ENCODE data around the gene UGT1A6. TPM values are rescaled to one million over a fixed set of nuclear protein-coding genes. Genes with fewer than 3 reads are reported as not detected.

The UGT1A6 gene
- total and polyA plus RNA-seq, 2 experiments from 2014 or later: not detected

GRCh38 chr2:233803994-233804393 lies 111.3 kb downstream of the UGT1A6 start (continued):
- no peak for TF ChIP-seq EZH2 (IDR thresholded peaks at IDR 0.05; ENCODE audit: low read depth, unreplicated experiment)
- TF ChIP-seq ETS1 (IDR thresholded peaks at IDR 0.05): no peak

- no peak overlapping the region for H3K27ac Mint-ChIP-seq
- H3K9me3 Mint-ChIP-seq: peaks cover 11% of the 10 kb centered on the region; the same call in 2 of the 3 replicates
- ATAC-seq (no peak), DNase-seq (ENCODE audit: low spot score) (no peak)
- H3K4me1 Mint-ChIP-seq: no peaks in the 10 kb centered on the region
- no peaks in the 10 kb centered on the region for H3K4me1 ChIP-seq (ENCODE audit: insufficient read depth)
- no peaks in the 10 kb centered on the region for H3K36me3 ChIP-seq (ENCODE audit: insufficient read depth)
- no peaks in the 10 kb centered on the region for H3K79me2 ChIP-seq (replicated peaks; ENCODE audit: insufficient read depth)
- H3K36me3 Mint-ChIP-seq (ENCODE audit: low read depth): no peaks in the 10 kb centered on the region
- no peak overlapping the region for H3K27ac ChIP-seq (ENCODE audit: low read depth)
- H3K4me3 ChIP-seq: no peak overlapping the region
- no peak overlapping the region for H3K4me3 Mint-ChIP-seq
- no peaks in the 10 kb centered on the region for H3F3A ChIP-seq (replicated peaks; ENCODE audit: low read depth)
- no peaks in the 10 kb centered on the region for H3K27me3 ChIP-seq (ENCODE audit: insufficient read depth)
- H3K4me2 ChIP-seq: no peak overlapping the region
- peaks cover 2% of the 10 kb centered on the region for H3K27me3 Mint-ChIP-seq (ENCODE audit: insufficient read depth, low read depth, poor library complexity)
- H2AFZ ChIP-seq: no peak overlapping the region
- H4K20me1 ChIP-seq (replicated peaks; ENCODE audit: insufficient read depth): no peaks in the 10 kb centered on the region
- TF ChIP-seq REST (IDR thresholded peaks at IDR 0.05; ENCODE audit: unreplicated experiment): no peak
- peak; percentile 17 to 18; a peak in 1 of 4 replicates for TF ChIP-seq CTCF (conservative IDR thresholded peaks at IDR 0.05; ENCODE audit: low read depth in 2 of 2)
- no peaks in the 10 kb centered on the region; the same call in none of the 2 replicates for H3K9me2 ChIP-seq (ENCODE audit: insufficient read depth)
Measured at GRCh38 chr2:233807215-233807865, 114.7 kb downstream of the UGT1A6 start.

Measured in GM23338 (cell line).